NK-92 treated with Interleukin-12 subunit alpha and Interleukin-12 subunit beta, amount 100 ng/mL, for 24 hours (cell line): Measurements from ENCODE around the gene TDP1.
"Not testable (repeated sequence)": the region's sequence is repeated elsewhere in the genome, so short reads cannot be mapped to it uniquely, and the experiment has no call there.

Source experiments
- DNase-seq: peaks from one replicate; lab custom pipeline; 2025; lab: John Stamatoyannopoulos, UW

The TDP1 gene

DNA sequence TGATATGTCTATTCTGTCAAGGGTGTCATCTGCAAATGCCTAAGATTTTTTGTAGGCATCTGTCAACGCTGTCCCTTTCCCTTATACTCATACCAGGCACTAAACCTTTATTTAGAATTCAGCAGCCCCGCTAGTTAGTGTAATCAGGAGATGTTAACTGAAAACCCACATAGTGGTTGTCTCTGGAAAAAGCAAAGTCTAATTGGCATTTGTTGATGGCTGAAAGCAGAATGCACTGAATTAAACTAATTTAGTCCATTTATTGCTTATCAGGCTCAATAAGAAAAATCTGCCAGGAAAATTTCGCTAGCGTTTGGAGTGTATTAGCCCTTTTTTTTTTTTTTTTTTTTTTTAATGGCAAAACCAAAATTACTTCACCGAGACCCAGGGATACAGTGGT, 34.5 kb downstream of the TDP1 start:
- DNase-seq = no peak

- no peak for DNase-seq
Measured at GRCh38 chr14:89990623-89991275, 35.0 kb downstream of the TDP1 start.

GRCh38 chr14:89992273-89992672, 36.5 kb downstream of the TDP1 start:
- DNase-seq = no peak

DNA sequence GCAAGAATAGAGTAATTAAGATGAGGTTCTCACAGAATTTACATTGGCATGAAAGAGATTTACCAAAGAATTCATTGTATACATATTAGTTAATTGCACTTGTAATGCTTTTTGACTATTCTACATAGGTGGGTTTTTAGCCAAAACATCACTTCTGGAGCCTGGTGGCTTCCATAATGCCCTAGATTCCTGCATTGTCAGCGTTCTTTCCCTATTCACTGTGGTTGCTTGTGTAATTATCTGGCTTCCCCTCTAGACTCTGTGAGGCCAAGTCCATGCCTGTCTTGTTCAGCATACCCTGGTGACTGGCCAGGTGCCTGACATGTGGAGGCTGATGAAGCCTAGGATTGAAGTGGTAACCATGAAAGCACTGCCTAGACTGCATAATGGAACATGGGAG, 41.2 kb downstream of the TDP1 start:
- no peak for DNase-seq

DNA sequence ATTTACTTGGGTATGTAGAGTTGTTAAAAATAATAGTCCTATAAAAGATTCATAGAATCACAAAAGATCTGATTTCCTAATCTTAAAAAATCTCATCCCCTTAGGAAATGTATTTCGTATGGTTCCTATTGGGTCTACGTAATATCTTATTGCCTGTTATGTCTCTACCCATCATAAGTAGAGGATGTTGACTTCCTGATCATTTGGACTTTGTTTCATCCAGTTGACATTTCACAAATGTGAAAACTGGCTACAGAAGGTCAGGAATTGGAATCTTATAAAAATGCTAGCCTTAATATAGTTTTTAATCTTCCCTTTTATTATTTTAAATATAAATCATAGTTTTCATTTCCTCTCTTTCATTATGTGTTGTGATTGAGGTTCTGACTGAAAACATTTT, 45.2 kb downstream of the TDP1 start:
- DNase-seq = no peak

GRCh38 chr14:90003526-90004307, 48.0 kb downstream of the TDP1 start:
- no peak for DNase-seq

DNA sequence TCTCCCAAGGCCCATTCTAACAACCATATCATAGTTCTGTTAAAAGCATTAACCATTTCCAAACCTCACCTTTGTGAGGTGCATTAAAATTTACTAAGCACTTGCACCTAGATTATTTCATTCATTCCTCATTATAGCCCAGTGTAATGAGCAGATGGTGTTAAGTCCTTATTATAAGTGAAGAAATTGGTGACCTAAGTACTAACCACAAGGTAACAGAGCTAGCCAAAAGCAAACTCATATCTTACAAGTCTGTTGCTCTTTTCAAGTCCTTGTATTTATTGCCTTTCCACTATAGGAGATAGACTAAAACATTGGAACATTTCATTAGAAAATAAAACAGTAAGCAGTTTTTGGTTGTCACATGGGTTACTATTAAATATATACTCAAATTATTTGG, 49.7 kb downstream of the TDP1 start:
- DNase-seq = no peak

GRCh38 chr14:90005939-90006530, 50.3 kb downstream of the TDP1 start:
- DNase-seq = no peak

DNA sequence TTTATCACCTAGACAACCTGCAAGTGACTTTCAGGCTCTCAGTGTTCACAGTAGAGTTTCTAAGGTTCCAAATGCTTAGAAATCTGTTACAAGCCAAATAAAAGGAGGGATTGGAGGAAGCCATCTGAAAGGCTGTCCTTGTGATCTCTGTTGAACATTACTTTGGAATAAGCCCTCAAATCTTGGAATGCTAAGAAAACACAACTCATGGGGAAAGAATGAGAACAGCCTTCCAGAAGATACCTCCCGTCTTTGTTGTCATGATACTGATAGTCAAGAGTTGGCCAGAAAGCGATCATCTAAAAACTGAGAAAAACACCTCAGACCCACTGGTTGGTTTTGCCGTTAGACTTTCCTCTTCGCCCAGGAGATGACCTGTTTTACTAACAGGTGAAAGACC, 61.6 kb downstream of the TDP1 start:
- DNase-seq = no peak

- DNase-seq = no peak
Measured at GRCh38 chr14:90019824-90020523, 64.2 kb downstream of the TDP1 start.

GRCh38 chr14:90023176-90023896, 67.6 kb downstream of the TDP1 start:
- no peak for DNase-seq

GRCh38 chr14:90024910-90025309, 69.2 kb downstream of the TDP1 start:
- no peak for DNase-seq

DNA sequence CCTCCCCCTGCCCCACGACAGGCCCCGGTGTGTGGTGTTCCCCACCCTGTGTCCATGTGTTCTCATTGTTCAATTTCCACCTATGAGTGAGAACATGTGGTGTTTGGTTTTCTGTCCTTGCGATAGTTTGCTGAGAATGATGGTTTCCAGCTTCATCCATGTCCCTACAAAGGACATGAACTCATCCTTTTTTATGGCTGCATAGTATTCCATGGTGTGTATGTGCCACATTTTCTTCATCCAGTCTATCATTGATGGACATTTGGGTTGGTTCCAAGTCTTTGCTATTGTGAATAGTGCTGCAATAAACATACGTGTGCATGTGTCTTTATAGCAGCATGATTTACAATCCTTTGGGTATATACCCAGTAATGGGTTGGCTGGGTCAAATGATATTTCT, 70.9 kb downstream of the TDP1 start:
- DNase-seq = not testable (repeated sequence)

DNA sequence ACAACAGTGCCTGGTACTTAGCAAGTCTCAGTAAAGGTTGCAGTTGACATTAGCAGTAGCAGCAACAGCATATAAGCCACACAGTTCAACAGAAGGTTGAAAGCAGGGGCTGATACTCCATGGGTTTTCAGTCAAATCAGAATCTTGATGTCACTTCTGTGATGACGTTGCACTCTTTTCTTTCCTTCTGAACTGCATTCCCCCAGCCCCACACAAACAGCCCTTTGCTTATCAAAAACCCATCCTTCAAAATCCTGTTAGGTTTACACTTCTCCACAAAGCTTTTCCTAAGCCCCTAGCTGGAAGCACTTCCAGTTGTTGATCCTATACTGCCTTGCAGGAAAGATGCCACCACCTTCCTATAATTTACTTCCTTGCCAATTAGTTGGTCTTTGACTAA, 72.1 kb downstream of the TDP1 start:
- no peak for DNase-seq

DNA sequence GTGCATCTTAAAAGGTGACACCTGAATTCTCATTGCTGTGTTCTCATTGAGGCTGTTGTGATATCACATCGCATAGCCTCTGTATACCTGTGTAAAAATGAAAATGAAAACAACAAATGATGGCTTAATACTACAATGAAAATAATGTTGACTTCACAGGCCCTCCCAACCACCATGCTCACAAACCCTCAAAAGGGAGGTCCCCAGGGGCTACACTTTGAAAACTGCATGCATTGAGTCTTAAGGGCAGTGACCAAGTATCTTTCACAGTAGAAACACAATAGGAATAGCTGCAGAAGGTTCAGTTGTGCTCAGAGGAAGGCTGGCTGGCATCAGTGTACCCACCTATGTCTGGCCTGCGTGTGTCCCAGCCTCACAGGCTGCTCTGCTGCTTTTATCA, 78.4 kb downstream of the TDP1 start:
- no peak for DNase-seq

GRCh38 chr14:90034835-90035525, 79.3 kb downstream of the TDP1 start:
- DNase-seq = no peak

DNA sequence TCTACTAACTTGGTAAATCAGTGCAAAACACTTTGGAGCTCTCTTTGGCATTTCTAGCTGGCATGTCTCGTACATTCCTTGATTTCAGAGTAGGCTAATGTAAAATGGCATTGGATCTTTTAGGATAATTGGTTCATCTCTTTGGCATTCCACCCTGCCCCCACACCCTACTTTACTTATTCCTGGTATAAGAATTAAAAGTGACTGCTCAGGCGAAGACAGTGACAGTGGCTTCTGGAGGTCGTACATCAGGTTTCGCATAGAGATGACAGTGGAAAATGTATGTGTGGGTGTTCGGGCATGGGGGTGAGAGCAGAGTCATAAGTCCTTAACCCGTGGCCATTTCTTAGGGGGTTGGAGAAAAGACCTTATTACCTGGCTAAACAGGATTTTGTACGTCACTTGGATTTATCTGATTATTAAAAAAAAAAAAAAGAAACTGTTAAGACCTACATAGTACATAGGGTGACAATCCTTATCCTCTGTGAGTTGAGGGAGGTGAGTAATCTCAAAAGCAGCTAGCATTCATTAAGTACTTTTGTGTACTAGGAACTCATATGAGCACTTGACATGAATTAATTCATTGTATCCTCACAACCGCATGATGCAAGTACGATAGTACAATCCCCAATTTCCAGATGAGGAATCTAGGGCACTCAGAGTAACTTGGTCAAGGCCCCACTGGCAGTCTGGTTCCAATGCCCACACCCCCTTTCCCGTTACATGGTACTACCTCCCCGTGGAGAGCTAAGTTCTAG, 83.7 kb downstream of the TDP1 start:
- DNase-seq = no peak

DNA sequence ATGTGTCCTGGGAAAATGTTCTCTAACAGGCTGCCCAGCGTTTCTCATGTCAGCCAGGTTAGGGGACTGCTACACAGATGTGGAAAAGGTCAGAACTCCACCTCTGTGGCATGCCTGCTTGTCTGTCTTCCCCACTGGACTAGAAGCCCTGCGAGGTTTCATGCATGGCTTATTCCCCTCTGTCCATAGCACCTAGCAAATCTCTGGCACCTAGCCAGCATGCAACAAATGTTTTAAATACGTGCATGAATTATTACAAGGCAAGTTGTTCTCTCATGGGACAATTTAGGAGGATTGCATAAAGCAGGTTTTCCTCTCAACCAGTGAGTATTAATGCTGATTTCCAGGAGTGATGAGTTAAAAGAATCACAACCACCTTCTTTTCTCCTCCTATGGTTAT, 84.7 kb downstream of the TDP1 start:
- DNase-seq = no peak

- no peak for DNase-seq
Measured at GRCh38 chr14:90042496-90043252, 86.9 kb downstream of the TDP1 start.

- DNase-seq = no peak
Measured at GRCh38 chr14:90045616-90046015, 89.9 kb downstream of the TDP1 start.
